ENCODE data around the gene SBSN. TPM values are rescaled to one million over a fixed set of nuclear protein-coding genes. Genes with fewer than 3 reads are reported as not detected.

SBSN gene, protein sequence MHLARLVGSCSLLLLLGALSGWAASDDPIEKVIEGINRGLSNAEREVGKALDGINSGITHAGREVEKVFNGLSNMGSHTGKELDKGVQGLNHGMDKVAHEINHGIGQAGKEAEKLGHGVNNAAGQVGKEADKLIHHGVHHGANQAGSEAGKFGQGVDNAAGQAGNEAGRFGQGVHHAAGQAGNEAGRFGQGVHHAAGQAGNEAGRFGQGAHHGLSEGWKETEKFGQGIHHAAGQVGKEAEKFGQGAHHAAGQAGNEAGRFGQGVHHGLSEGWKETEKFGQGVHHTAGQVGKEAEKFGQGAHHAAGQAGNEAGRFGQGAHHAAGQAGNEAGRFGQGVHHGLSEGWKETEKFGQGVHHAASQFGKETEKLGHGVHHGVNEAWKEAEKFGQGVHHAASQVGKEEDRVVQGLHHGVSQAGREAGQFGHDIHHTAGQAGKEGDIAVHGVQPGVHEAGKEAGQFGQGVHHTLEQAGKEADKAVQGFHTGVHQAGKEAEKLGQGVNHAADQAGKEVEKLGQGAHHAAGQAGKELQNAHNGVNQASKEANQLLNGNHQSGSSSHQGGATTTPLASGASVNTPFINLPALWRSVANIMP
- 0.16 and 0.24 TPM in 2 replicates for total RNA-seq
- long read RNA-seq = 0 reads

DNA sequence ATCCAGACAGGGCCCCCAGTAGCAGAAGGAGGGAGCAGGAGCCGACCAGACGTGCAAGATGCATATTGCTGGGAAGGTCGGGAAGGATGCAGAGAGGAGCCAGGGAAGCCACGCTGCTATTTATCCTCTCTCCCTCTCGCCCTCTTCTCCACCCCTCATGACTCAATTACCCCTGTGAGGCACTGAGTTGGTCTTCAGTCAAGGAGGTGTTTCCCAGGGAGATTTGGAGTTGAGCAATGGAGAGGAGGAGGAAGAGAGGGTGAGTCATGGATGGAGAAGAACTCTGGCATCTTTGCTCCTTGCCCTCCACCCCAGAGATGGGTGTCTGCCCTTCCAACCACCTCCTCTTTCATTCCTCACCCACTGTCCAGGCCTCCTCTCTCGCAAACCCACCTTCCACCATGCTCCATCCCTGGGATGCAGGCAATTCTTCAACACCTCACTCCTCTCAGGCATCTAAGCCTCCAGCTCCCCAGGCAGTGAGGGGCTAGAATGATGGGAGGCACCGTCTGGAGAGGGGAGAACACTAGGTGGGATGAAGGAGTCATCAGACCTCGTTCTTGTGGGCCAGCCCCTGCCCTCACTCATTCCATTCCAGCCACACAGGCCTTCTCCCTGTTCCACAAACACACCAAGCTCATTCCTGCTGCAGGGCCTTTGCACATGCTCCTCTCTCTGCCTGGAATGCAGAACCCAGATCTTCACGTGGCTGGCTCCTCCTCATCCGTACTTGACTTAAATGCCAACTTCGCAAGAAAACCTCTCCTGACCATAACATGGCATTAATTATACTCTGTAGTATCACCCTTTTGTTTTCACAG is at the start of gene SBSN:
Gene SBSN, minus strand, starts transcription at position 94 of the 821 bp plus-strand sequence. Its CDS starts 30 bp downstream, at position 64.
- H3K27ac Mint-ChIP-seq = no peak within 1 kb of the TSS
- no peak within 1 kb of the TSS for H3K4me3 Mint-ChIP-seq (ENCODE audit: low read depth)
- TF ChIP-seq, protein P1, sequence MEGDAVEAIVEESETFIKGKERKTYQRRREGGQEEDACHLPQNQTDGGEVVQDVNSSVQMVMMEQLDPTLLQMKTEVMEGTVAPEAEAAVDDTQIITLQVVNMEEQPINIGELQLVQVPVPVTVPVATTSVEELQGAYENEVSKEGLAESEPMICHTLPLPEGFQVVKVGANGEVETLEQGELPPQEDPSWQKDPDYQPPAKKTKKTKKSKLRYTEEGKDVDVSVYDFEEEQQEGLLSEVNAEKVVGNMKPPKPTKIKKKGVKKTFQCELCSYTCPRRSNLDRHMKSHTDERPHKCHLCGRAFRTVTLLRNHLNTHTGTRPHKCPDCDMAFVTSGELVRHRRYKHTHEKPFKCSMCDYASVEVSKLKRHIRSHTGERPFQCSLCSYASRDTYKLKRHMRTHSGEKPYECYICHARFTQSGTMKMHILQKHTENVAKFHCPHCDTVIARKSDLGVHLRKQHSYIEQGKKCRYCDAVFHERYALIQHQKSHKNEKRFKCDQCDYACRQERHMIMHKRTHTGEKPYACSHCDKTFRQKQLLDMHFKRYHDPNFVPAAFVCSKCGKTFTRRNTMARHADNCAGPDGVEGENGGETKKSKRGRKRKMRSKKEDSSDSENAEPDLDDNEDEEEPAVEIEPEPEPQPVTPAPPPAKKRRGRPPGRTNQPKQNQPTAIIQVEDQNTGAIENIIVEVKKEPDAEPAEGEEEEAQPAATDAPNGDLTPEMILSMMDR (IDR thresholded peaks at IDR 0.05; ENCODE audit: unreplicated experiment) = no peak
- no peaks in the 10 kb centered on the region for H3K36me3 Mint-ChIP-seq (ENCODE audit: insufficient read depth)
- H3K27me3 Mint-ChIP-seq = peaks cover 47% of the 10 kb centered on the region
- no peaks in the 10 kb centered on the region for H3K9me3 Mint-ChIP-seq (ENCODE audit: low read depth)
- DNase-seq (ENCODE audit: low spot score, unreplicated experiment) = no peak
- peaks cover 12% of the 10 kb centered on the region for H3K4me1 Mint-ChIP-seq (ENCODE audit: low read depth)

DNA sequence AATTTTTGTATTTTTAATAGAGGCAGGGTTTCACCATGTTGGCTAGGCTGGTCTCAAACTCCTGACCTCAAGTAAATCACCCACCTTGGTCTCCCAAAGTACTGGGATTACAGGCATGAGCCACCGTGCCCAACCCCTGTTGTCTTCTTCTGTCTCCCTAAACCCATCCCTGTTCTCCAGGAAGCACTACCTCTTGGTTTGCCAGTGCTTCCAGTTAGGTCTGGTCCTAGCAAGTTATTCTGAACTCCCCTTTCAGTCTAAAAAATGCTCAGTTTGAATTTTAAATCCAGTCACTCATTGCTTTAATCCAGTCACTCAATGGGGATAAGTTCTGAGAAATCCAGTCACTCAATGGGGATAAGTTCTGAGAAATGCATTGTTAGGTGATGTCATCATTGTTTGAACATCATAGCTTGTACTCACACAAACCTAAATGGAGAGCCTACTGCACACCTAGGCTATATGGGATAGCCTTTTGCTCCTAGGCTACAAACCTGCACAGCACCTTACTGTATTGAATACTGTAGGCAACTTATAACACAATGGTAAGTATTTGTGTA is 43.4 kb upstream of the SBSN start:
- Mint-ChIP-seq H3K36me3 (ENCODE audit: insufficient read depth) (no peaks in the 10 kb centered on the region), H3K9me3 (ENCODE audit: low read depth) (peaks cover 11% of the 10 kb centered on the region), H3K4me1 (ENCODE audit: low read depth) (peaks cover 6% of the 10 kb centered on the region), H3K27ac (no peak overlapping the region), H3K27me3 (peaks cover 23% of the 10 kb centered on the region), H3K4me3 (ENCODE audit: low read depth) (no peak overlapping the region)
- TF ChIP-seq, protein P1 (IDR thresholded peaks at IDR 0.05; ENCODE audit: unreplicated experiment) = no peak
- DNase-seq (ENCODE audit: low spot score, unreplicated experiment) = no peak

DNA sequence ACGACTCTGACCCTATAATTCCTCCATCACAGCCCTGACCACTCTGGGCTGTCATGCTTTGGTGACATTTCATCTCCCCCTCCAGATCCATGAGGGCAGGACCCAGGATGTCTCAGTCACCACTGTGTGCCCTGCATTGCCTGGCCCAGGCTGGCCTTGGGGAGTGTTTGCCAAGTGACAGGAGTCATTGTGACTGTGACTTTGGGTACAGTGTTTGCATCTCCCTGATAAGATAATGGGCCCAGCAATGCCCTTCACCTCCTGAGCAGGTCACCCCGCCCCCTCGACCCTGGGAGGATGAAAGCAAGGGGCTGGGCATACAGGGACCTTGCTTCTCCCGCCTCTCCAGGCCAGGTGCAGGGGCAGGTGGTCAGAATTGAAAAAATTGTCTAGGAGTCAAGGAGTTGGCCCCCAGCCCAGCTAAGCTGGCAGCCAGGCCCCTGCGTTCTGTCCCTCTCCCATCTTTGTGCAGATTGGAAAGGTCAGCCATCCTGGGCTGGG is 41.2 kb upstream of the SBSN start:
- no peaks in the 10 kb centered on the region for H3K36me3 Mint-ChIP-seq (ENCODE audit: insufficient read depth)
- TF ChIP-seq, protein P1 (IDR thresholded peaks at IDR 0.05; ENCODE audit: unreplicated experiment) = no peak
- no peak overlapping the region for H3K27ac Mint-ChIP-seq
- no peak for DNase-seq (ENCODE audit: low spot score, unreplicated experiment)
- peaks cover 26% of the 10 kb centered on the region for H3K27me3 Mint-ChIP-seq
- H3K4me3 Mint-ChIP-seq (ENCODE audit: low read depth) = no peak overlapping the region
- H3K4me1 Mint-ChIP-seq (ENCODE audit: low read depth) = peaks cover 6% of the 10 kb centered on the region
- no peaks in the 10 kb centered on the region for H3K9me3 Mint-ChIP-seq (ENCODE audit: low read depth)

DNA sequence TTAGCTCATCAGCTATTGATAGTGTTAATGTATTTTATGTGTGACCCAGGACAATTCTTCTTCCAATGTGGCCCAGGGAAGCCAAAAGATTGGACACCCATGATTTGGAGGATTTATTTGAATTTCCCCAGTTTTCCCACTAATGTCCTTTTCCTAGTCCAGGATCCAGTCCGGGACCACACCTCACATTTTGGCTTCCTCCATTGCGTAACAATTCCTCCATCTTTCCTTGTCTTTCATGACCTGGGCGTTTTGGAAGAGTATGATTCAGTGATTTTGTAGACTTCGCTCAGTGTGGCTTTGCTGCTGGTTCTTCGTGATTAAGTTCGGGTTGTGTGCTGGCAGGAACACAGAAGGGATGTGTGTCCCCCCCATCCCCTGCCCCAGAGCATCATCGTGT is 38.6 kb upstream of the SBSN start:
- no peaks in the 10 kb centered on the region for H3K36me3 Mint-ChIP-seq (ENCODE audit: insufficient read depth)
- no peak for DNase-seq (ENCODE audit: low spot score, unreplicated experiment)
- TF ChIP-seq, protein P1 (IDR thresholded peaks at IDR 0.05; ENCODE audit: unreplicated experiment) = no peak
- H3K27me3 Mint-ChIP-seq = peaks cover 25% of the 10 kb centered on the region
- H3K9me3 Mint-ChIP-seq (ENCODE audit: low read depth) = no peaks in the 10 kb centered on the region
- peaks cover 6% of the 10 kb centered on the region for H3K4me1 Mint-ChIP-seq (ENCODE audit: low read depth)
- no peak overlapping the region for H3K4me3 Mint-ChIP-seq (ENCODE audit: low read depth)
- no peak overlapping the region for H3K27ac Mint-ChIP-seq

Measured in progenitor cell of endocrine pancreas (in vitro differentiated cells).